ENCODE measurements around the gene MAEA.

DNA sequence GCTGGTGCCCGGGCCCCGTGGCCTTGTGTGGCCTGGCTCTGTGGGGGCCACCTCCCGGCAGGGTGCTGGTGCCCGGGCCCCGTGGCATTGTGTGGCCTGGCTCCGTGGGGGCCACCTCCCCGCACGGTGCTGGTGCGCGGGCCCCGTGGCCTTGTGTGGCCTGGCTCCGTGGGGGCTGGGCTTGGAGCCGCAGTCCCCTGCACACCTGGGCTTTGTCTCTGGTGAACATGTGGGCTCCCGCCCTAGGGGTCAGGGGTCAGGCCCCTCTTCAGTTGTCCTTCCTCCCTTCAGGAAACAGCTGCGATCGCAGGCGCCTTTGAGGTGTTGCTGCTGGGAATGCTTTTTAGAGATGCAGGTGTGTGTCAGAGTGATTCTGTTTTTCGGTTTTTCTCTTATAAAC is 74.5 kb downstream of the MAEA start:
- TF ChIP-seq CSDC2 (CRISPR knock-in tag; IDR thresholded peaks at IDR 0.05) (no peak), GLIS3 (CRISPR knock-in tag; IDR thresholded peaks at IDR 0.05) (no peak), ZFP30 (CRISPR knock-in tag; IDR thresholded peaks at IDR 0.05) (no peak), OSR1 (CRISPR knock-in tag; IDR thresholded peaks at IDR 0.05) (no peak), RARB (CRISPR knock-in tag; IDR thresholded peaks at IDR 0.05) (no peak), ISL1 (CRISPR knock-in tag; IDR thresholded peaks at IDR 0.05) (no peak), TCF4 (CRISPR knock-in tag; IDR thresholded peaks at IDR 0.05; ENCODE audit: borderline replicate concordance) (no peak)
- TF ChIP-seq, protein P1, sequence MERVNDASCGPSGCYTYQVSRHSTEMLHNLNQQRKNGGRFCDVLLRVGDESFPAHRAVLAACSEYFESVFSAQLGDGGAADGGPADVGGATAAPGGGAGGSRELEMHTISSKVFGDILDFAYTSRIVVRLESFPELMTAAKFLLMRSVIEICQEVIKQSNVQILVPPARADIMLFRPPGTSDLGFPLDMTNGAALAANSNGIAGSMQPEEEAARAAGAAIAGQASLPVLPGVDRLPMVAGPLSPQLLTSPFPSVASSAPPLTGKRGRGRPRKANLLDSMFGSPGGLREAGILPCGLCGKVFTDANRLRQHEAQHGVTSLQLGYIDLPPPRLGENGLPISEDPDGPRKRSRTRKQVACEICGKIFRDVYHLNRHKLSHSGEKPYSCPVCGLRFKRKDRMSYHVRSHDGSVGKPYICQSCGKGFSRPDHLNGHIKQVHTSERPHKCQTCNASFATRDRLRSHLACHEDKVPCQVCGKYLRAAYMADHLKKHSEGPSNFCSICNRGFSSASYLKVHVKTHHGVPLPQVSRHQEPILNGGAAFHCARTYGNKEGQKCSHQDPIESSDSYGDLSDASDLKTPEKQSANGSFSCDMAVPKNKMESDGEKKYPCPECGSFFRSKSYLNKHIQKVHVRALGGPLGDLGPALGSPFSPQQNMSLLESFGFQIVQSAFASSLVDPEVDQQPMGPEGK (CRISPR knock-in tag; IDR thresholded peaks at IDR 0.05; ENCODE audit: borderline replicate concordance): no peak
- TF ChIP-seq, protein P2, sequence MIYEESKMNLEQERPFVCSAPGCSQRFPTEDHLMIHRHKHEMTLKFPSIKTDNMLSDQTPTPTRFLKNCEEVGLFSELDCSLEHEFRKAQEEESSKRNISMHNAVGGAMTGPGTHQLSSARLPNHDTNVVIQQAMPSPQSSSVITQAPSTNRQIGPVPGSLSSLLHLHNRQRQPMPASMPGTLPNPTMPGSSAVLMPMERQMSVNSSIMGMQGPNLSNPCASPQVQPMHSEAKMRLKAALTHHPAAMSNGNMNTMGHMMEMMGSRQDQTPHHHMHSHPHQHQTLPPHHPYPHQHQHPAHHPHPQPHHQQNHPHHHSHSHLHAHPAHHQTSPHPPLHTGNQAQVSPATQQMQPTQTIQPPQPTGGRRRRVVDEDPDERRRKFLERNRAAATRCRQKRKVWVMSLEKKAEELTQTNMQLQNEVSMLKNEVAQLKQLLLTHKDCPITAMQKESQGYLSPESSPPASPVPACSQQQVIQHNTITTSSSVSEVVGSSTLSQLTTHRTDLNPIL (CRISPR knock-in tag; IDR thresholded peaks at IDR 0.05; ENCODE audit: low read depth): no peak
- TF ChIP-seq, protein P3, sequence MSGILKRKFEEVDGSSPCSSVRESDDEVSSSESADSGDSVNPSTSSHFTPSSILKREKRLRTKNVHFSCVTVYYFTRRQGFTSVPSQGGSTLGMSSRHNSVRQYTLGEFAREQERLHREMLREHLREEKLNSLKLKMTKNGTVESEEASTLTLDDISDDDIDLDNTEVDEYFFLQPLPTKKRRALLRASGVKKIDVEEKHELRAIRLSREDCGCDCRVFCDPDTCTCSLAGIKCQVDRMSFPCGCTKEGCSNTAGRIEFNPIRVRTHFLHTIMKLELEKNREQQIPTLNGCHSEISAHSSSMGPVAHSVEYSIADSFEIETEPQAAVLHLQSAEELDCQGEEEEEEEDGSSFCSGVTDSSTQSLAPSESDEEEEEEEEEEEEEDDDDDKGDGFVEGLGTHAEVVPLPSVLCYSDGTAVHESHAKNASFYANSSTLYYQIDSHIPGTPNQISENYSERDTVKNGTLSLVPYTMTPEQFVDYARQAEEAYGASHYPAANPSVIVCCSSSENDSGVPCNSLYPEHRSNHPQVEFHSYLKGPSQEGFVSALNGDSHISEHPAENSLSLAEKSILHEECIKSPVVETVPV (CRISPR knock-in tag; IDR thresholded peaks at IDR 0.05): no peak
- TF ChIP-seq, protein P4, sequence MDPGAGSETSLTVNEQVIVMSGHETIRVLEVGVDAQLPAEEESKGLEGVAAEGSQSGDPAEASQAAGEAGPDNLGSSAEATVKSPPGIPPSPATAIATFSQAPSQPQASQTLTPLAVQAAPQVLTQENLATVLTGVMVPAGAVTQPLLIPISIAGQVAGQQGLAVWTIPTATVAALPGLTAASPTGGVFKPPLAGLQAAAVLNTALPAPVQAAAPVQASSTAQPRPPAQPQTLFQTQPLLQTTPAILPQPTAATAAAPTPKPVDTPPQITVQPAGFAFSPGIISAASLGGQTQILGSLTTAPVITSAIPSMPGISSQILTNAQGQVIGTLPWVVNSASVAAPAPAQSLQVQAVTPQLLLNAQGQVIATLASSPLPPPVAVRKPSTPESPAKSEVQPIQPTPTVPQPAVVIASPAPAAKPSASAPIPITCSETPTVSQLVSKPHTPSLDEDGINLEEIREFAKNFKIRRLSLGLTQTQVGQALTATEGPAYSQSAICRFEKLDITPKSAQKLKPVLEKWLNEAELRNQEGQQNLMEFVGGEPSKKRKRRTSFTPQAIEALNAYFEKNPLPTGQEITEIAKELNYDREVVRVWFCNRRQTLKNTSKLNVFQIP (CRISPR knock-in tag; IDR thresholded peaks at IDR 0.05; ENCODE audit: borderline replicate concordance, low read depth): no peak

Data from SK-N-SH treated with all-trans-retinoic acid at 6 μM for 48 hours (cell line).